Measurements from ENCODE around the gene PLEKHF1. TPM values are rescaled to one million over a fixed set of nuclear protein-coding genes. Genes with fewer than 3 reads are reported as not detected.

Gene PLEKHF1
- total RNA-seq, 1 experiment from 2014 or later = 5.5 TPM

- Histone ChIP-seq H3K79me2 (ENCODE audit: insufficient read depth, low read length) (no peaks in the 10 kb centered on the region), H3K27ac (ENCODE audit: low read depth, low read length) (no peak overlapping the region), H3K4me1 (ENCODE audit: control insufficient read depth in 1 of 2, insufficient read depth in 2 of 2, low read length in 2 of 2) (no peaks in the 10 kb centered on the region), H3K9me3 (ENCODE audit: control insufficient read depth in 1 of 2, insufficient read depth in 1 of 2, low read depth in 1 of 2, low read length in 2 of 2) (no peaks in the 10 kb centered on the region), H3K4me3 (replicated peaks in 1 of 2; ENCODE audit: low read depth in 1 of 2, low read length in 2 of 2) (no peak overlapping the region), H3K4me2 (ENCODE audit: low read length) (no peak overlapping the region), H3K36me3 (ENCODE audit: control insufficient read depth in 1 of 2, insufficient read depth in 2 of 2, low read length in 2 of 2) (no peaks in the 10 kb centered on the region), H3K9me2 (ENCODE audit: insufficient read depth) (no peaks in the 10 kb centered on the region), H4K20me1 (ENCODE audit: insufficient read depth) (no peaks in the 10 kb centered on the region), H2AFZ (ENCODE audit: low read depth, low read length, poor library complexity, severe bottlenecking) (no peak overlapping the region), H3K9ac (ENCODE audit: low read length) (no peak overlapping the region), H3K27me3 (ENCODE audit: insufficient read depth, low read length) (no peaks in the 10 kb centered on the region)
- POLR2A ChIA-PET = no interaction called here
- CTCF ChIA-PET = no interaction called here
- ATAC-seq (no peak), DNase-seq (ENCODE audit: low read depth, low spot score) (no peak)
- no peak for TF ChIP-seq EGR1 (IDR thresholded peaks at IDR 0.05; ENCODE audit: low read depth)
- TF ChIP-seq YY1 (IDR thresholded peaks at IDR 0.05; ENCODE audit: extremely low read depth, insufficient replicate concordance, low read depth, low read length) = no peak
- no peak for TF ChIP-seq CBX3 (IDR thresholded peaks at IDR 0.05; ENCODE audit: low read depth)
- no peak for TF ChIP-seq TCF7L2 (IDR thresholded peaks at IDR 0.05; ENCODE audit: borderline replicate concordance, extremely low read depth, insufficient read depth, insufficient read length)
- no peak for TF ChIP-seq ZFX (IDR thresholded peaks at IDR 0.05)
- no peak for TF ChIP-seq SIN3A (IDR thresholded peaks at IDR 0.05; ENCODE audit: low read depth)
- no peak for TF ChIP-seq SRF (IDR thresholded peaks at IDR 0.05; ENCODE audit: low read depth)
- TF ChIP-seq EZH2 (IDR thresholded peaks at IDR 0.05) = no peak
- TF ChIP-seq CTCF (IDR thresholded peaks at IDR 0.05 in 2 of 3, conservative IDR thresholded peaks at IDR 0.05 in 1 of 3; ENCODE audit: borderline replicate concordance in 1 of 3, insufficient read depth in 1 of 3, low read depth in 2 of 3, low read length in 2 of 3) = no peak
- no TSS peak for BruUV-seq (replicated peaks)
- intact Hi-C loops (cut with micrococcal nuclease) = no loop called here
- RAD21 ChIA-PET (ENCODE audit: low non-redundant PET in 1 of 2, low total read pairs in 2 of 2, uncharacterized antibody in 2 of 2, unreplicated experiment in 2 of 2) = no interaction called here
Observed at GRCh38 chr19:29651622-29652394, 13.5 kb upstream of the PLEKHF1 start.
